Panc1 (cell line): ENCODE measurements around the gene FSTL4. TPM values are rescaled to one million over a fixed set of nuclear protein-coding genes. Genes with fewer than 3 reads are reported as not detected.

Source experiments
- ATAC-seq: fragments of 200-7000 bp; cut with Tn5 transposase; 2 replicates; pipeline ENCODE4 v1.9.1; 2020; ENCODE audit warnings: mild to moderate bottlenecking, moderate library complexity
- BruUV-seq: library from RNA; stranded (reverse); fragments of 400-500 nt; replicated peaks from 2 replicates; lab custom pipeline; 2021; lab: Mats Ljungman, UMichigan
- CTCF ChIA-PET: fragments of 300-600 bp; sonication (Branson Sonifier 250); formaldehyde crosslinking; loops from one replicate; lab custom pipeline; 2022; ENCODE audit warnings: antibody characterized with exemption; lab: Charles Lee
- POLR2A ChIA-PET: fragments of 300-600 bp; sonication (Branson Sonifier 250); formaldehyde crosslinking; loops from one replicate; lab custom pipeline; 2022; ENCODE audit warnings: antibody characterized with exemption; lab: Charles Lee
- DNase-seq: peaks from one replicate; pipeline ENCODE4 v3.0.0-alpha.2; 2010; ENCODE audit warnings: low read depth, low spot score
- H3K27ac ChIP-seq: 2 replicates; pipeline ENCODE4 v1.5.1; 2011; ENCODE audit warnings: mild to moderate bottlenecking, low read length, inconsistent platforms
- H3K27me3 ChIP-seq: fragments of 200-500 bp; sonication (Bioruptor generic); 2 replicates; pipeline ENCODE4 v1.6.0; 2014; ENCODE audit warnings: low read length, inconsistent platforms; ENCODE audit not compliant: control insufficient read depth, insufficient read depth
- H3K36me3 ChIP-seq: fragments of 200-500 bp; sonication (Bioruptor generic); 2 replicates; pipeline ENCODE4 v1.5.1; 2014; ENCODE audit warnings: inconsistent platforms, mild to moderate bottlenecking, low read length, moderate library complexity; ENCODE audit not compliant: control insufficient read depth, insufficient read depth
- H3K4me1 ChIP-seq: 2 replicates; pipeline ENCODE4 v1.5.1; 2011; ENCODE audit warnings: inconsistent platforms, mild to moderate bottlenecking, low read length, moderate library complexity; ENCODE audit not compliant: control insufficient read depth, insufficient read depth
- H3K4me3 ChIP-seq, 2 experiments: 2 replicates each; pipeline ENCODE4 v1.5.1; 2011 to 2012; ENCODE audit warnings: low read depth in 2 of 2, low read length in 2 of 2, mild to moderate bottlenecking in 2 of 2, inconsistent platforms in 1 of 2, moderate library complexity in 1 of 2
- H3K9me3 ChIP-seq: fragments of 200-500 bp; sonication (Bioruptor generic); 2 replicates; pipeline ENCODE4 v1.5.1; 2014; ENCODE audit warnings: low read depth, mild to moderate bottlenecking, inconsistent platforms, low read length, moderate library complexity; ENCODE audit not compliant: control insufficient read depth, insufficient read depth
- CTCF ChIP-seq: fragments of 450-650 bp; IDR thresholded peaks from 2 replicates; pipeline ENCODE4 v1.5.1; 2017; ENCODE audit warnings: mild to moderate bottlenecking
- POLR2AphosphoS5 ChIP-seq: IDR thresholded peaks from 2 replicates; pipeline ENCODE4 v1.6.1; 2012; ENCODE audit warnings: mild to moderate bottlenecking, low read depth, low read length, moderate library complexity
- REST ChIP-seq, 2 experiments: IDR thresholded peaks; 2 replicates each; pipeline ENCODE4 v1.6.1; 2011 to 2012; ENCODE audit warnings: low read depth in 2 of 2, control low read depth in 1 of 2, low read length in 1 of 2, mild to moderate bottlenecking in 1 of 2, moderate library complexity in 1 of 2; ENCODE audit not compliant: insufficient read depth in 1 of 2
- SIN3A ChIP-seq: IDR thresholded peaks from 2 replicates; pipeline ENCODE4 v1.6.1; 2012; ENCODE audit warnings: low read depth, mild to moderate bottlenecking, low read length, moderate library complexity, borderline replicate concordance; ENCODE audit not compliant: insufficient read depth
- TCF7L2 ChIP-seq: IDR thresholded peaks from 2 replicates; pipeline ENCODE4 v1.6.1; 2011; ENCODE audit warnings: mild to moderate bottlenecking, low read depth, low read length, inconsistent platforms
- in situ Hi-C: cut with HindIII; loops from 2 replicates; pipeline ENCODE4 v1.10.0; 2016; ENCODE audit warnings: low sequenced_read_pairs, low pct_unique_long_range_greater_than_20kb
- intact Hi-C: fragments of 100-400 bp; cut with micrococcal nuclease; formaldehyde crosslinking; loops from one replicate; pipeline ENCODE4 v1.10.0; 2022; ENCODE audit not compliant: unreplicated experiment
- total RNA-seq: library from RNA; stranded (reverse); gene quantifications from one replicate; pipeline ENCODE4 v1.2.1, GENCODE V29; 2021; ENCODE audit not compliant: unreplicated experiment

Gene FSTL4
- total RNA-seq, 1 experiment from 2014 or later, result 0.18 TPM

- Histone ChIP-seq H3K27ac (no peak overlapping the region), H3K27me3 (peaks cover 7% of the 10 kb centered on the region), H3K4me3 (no peak overlapping the region), H3K4me1 (no peaks in the 10 kb centered on the region), H3K36me3 (no peaks in the 10 kb centered on the region), H3K9me3 (no peaks in the 10 kb centered on the region)
- intact Hi-C loops, result no loop called here
- CTCF ChIA-PET, result no interaction called here
- in situ Hi-C loops, result no loop called here
- DNase-seq (no peak), ATAC-seq (no peak)
- no TSS peak for BruUV-seq
- TF ChIP-seq TCF7L2, result no peak
- TF ChIP-seq POLR2AphosphoS5, result no peak
- TF ChIP-seq REST (IDR thresholded peaks at IDR 0.05; ENCODE audit: insufficient read depth in 1 of 2, low read depth in 2 of 2, low read length in 1 of 2), result no peak
- no peak for TF ChIP-seq CTCF
- TF ChIP-seq SIN3A, result no peak
- POLR2A ChIA-PET, result no interaction called here
Observed at GRCh38 chr5:133595465-133595864, 16.9 kb downstream of the FSTL4 start.

GRCh38 chr5:133589286-133589685 is 23.1 kb downstream of the FSTL4 start:
- TF ChIP-seq REST (IDR thresholded peaks at IDR 0.05; ENCODE audit: insufficient read depth in 1 of 2, low read depth in 2 of 2, low read length in 1 of 2) (no peak), CTCF (no peak), SIN3A (no peak), POLR2AphosphoS5 (no peak), TCF7L2 (no peak)
- BruUV-seq, result no TSS peak
- in situ Hi-C loops (no loop called here), intact Hi-C loops (no loop called here)
- Histone ChIP-seq H3K4me1 (no peaks in the 10 kb centered on the region), H3K27ac (no peak overlapping the region), H3K36me3 (no peaks in the 10 kb centered on the region), H3K4me3 (no peak overlapping the region), H3K27me3 (peaks cover 5% of the 10 kb centered on the region; the same call in 1 of the 2 replicates), H3K9me3 (no peaks in the 10 kb centered on the region)
- ChIA-PET CTCF (no interaction called here), POLR2A (no interaction called here)
- DNase-seq, result no peak
- ATAC-seq, result no peak
